PFSK-1 (cell line): Measurements from ENCODE around the gene NEGR1.

Source experiments
- FOXP2 ChIP-seq: optimal IDR thresholded peaks from 2 replicates; pipeline ENCODE3; 2011; ENCODE audit warnings: borderline replicate concordance, control low read depth, inconsistent platforms; ENCODE audit not compliant: insufficient read depth; ENCODE audit errors: extremely low read length, extremely low read depth
- POLR2AphosphoS5 ChIP-seq: IDR thresholded peaks from 2 replicates; pipeline ENCODE4 v1.6.1; 2012; ENCODE audit warnings: low read depth, mild to moderate bottlenecking, control low read depth, low read length, moderate library complexity
- REST ChIP-seq, 2 experiments: IDR thresholded peaks; 2 replicates each; pipeline versions ENCODE4 v1.6.1 to v1.8.0; 2011 to 2012; ENCODE audit warnings: low read depth in 2 of 2, low read length in 2 of 2, control low read depth in 1 of 2, inconsistent platforms in 1 of 2, mild to moderate bottlenecking in 1 of 2, moderate library complexity in 1 of 2; ENCODE audit not compliant: insufficient read depth in 1 of 2
- SIN3A ChIP-seq: IDR thresholded peaks from 2 replicates; pipeline ENCODE4 v1.6.1; 2012; ENCODE audit warnings: mild to moderate bottlenecking, low read length, moderate library complexity, borderline replicate concordance; ENCODE audit not compliant: insufficient read depth
- TAF1 ChIP-seq: IDR thresholded peaks from 2 replicates; pipeline ENCODE4 v1.6.1; 2012; ENCODE audit warnings: low read length, control low read depth, borderline replicate concordance; ENCODE audit not compliant: insufficient read depth

Gene NEGR1

GRCh38 chr1:71869326-71869725 lies 413.0 kb downstream of the NEGR1 start:
- TF ChIP-seq SIN3A, result no peak
- TF ChIP-seq POLR2AphosphoS5, result no peak
- no peak for TF ChIP-seq FOXP2
- TF ChIP-seq TAF1, result no peak
- TF ChIP-seq REST (IDR thresholded peaks at IDR 0.05; ENCODE audit: insufficient read depth in 1 of 2, low read depth in 2 of 2, low read length in 2 of 2), result no peak

GRCh38 chr1:71862756-71863155 lies 419.6 kb downstream of the NEGR1 start:
- TF ChIP-seq FOXP2 (no peak), TAF1 (no peak), POLR2AphosphoS5 (no peak), REST (IDR thresholded peaks at IDR 0.05; ENCODE audit: insufficient read depth in 1 of 2, low read depth in 2 of 2, low read length in 2 of 2) (no peak), SIN3A (no peak)

GRCh38 chr1:71861022-71861421 lies 421.3 kb downstream of the NEGR1 start:
- TF ChIP-seq REST (IDR thresholded peaks at IDR 0.05; ENCODE audit: insufficient read depth in 1 of 2, low read depth in 2 of 2, low read length in 2 of 2), result no peak
- TF ChIP-seq POLR2AphosphoS5, result no peak
- TF ChIP-seq FOXP2, result no peak
- no peak for TF ChIP-seq TAF1

- TF ChIP-seq TAF1 (no peak), POLR2AphosphoS5 (no peak), REST (IDR thresholded peaks at IDR 0.05; ENCODE audit: insufficient read depth in 1 of 2, low read depth in 2 of 2, low read length in 2 of 2) (no peak), FOXP2 (no peak), SIN3A (no peak)
Measured at GRCh38 chr1:71859806-71860205, 422.5 kb downstream of the NEGR1 start.

GRCh38 chr1:71857862-71858261 lies 424.5 kb downstream of the NEGR1 start:
- TF ChIP-seq FOXP2, result no peak
- no peak for TF ChIP-seq REST (IDR thresholded peaks at IDR 0.05; ENCODE audit: insufficient read depth in 1 of 2, low read depth in 2 of 2, low read length in 2 of 2)
- TF ChIP-seq POLR2AphosphoS5, result no peak
- no peak for TF ChIP-seq TAF1
- TF ChIP-seq SIN3A, result no peak
